Mucosa of rectum (tissue), 2 donors: ENCODE data around the gene LARGE1.

ENCODE experiments used
- H3K27ac ChIP-seq, 2 donors: one replicate each; pipeline ENCODE4 v1.7.0; 2013; ENCODE audit warnings: inconsistent platforms in 2 of 2, low read depth in 2 of 2, low read length in 2 of 2
- H3K27me3 ChIP-seq, 2 donors: one replicate each; pipeline ENCODE4 v1.7.0; 2013; ENCODE audit warnings: low read length in 2 of 2; ENCODE audit not compliant: control insufficient read depth in 2 of 2, insufficient read depth in 2 of 2
- H3K36me3 ChIP-seq, 2 donors: one replicate each; pipeline ENCODE4 v1.7.0; 2013; ENCODE audit warnings: low read length in 2 of 2; ENCODE audit not compliant: control insufficient read depth in 2 of 2, insufficient read depth in 2 of 2
- H3K4me1 ChIP-seq, 2 donors: one replicate each; pipeline ENCODE4 v1.7.0; 2013; ENCODE audit warnings: low read length in 2 of 2, mild to moderate bottlenecking in 1 of 2; ENCODE audit not compliant: control insufficient read depth in 2 of 2, insufficient read depth in 2 of 2
- H3K4me3 ChIP-seq, 2 donors: one replicate each; pipeline ENCODE4 v1.7.0; 2013; ENCODE audit warnings: low read length in 2 of 2
- H3K9ac ChIP-seq, 2 donors: one replicate each; pipeline ENCODE4 v1.7.0; 2013; ENCODE audit warnings: low read length in 2 of 2, low read depth in 1 of 2, mild to moderate bottlenecking in 1 of 2
- H3K9me3 ChIP-seq, 2 donors: one replicate each; pipeline ENCODE4 v1.7.0; 2013; ENCODE audit warnings: low read length in 2 of 2; ENCODE audit not compliant: control insufficient read depth in 2 of 2
- donor health status: healthy.
- donor health status: Normal muscosa, but diverticular disease.

Gene LARGE1

GRCh38 chr22:33920197-33920540 lies at the start of gene LARGE1:
LARGE1 (minus strand) TSS chr22:33920476.
- H3K4me1 ChIP-seq, result peaks cover 19 to 21% of the 10 kb centered on the region in 2 donors
- H3K27me3 ChIP-seq, result no peaks in the 10 kb centered on the region
- H3K9ac ChIP-seq, result peak within 1 kb of the TSS; percentile 61 to 74
- no peaks in the 10 kb centered on the region for H3K9me3 ChIP-seq
- H3K27ac ChIP-seq, result peak within 1 kb of the TSS; percentile 69 to 72
- peak within 1 kb of the TSS; percentile 83 to 86 for H3K4me3 ChIP-seq
- no peaks in the 10 kb centered on the region for H3K36me3 ChIP-seq

GRCh38 chr22:33969045-33969444 lies 48.8 kb upstream of the LARGE1 start:
- Histone ChIP-seq H3K36me3 (no peaks in the 10 kb centered on the region), H3K9me3 (no peaks in the 10 kb centered on the region), H3K9ac (no peak overlapping the region), H3K4me1 (no peaks in the 10 kb centered on the region), H3K4me3 (no peak overlapping the region), H3K27ac (no peak overlapping the region), H3K27me3 (peaks cover 3 to 4% of the 10 kb centered on the region in 2 donors)

- Histone ChIP-seq H3K27ac (no peak overlapping the region), H3K9ac (no peak overlapping the region), H3K9me3 (no peaks in the 10 kb centered on the region), H3K4me1 (no peaks in the 10 kb centered on the region), H3K4me3 (no peak overlapping the region), H3K27me3 (no peaks in the 10 kb centered on the region), H3K36me3 (no peaks in the 10 kb centered on the region)
Measured at GRCh38 chr22:33964121-33964520, 43.8 kb upstream of the LARGE1 start.

- no peaks in the 10 kb centered on the region for H3K36me3 ChIP-seq
- H3K27me3 ChIP-seq, result no peaks in the 10 kb centered on the region
- H3K9ac ChIP-seq, result no peak overlapping the region
- H3K4me3 ChIP-seq, result no peak overlapping the region
- H3K27ac ChIP-seq, result no peak overlapping the region
- H3K9me3 ChIP-seq, result no peaks in the 10 kb centered on the region
- H3K4me1 ChIP-seq, result no peaks in the 10 kb centered on the region
Measured at GRCh38 chr22:33962409-33962808, 42.1 kb upstream of the LARGE1 start.

GRCh38 chr22:33958741-33959140 lies 38.5 kb upstream of the LARGE1 start:
- H3K4me3 ChIP-seq, result no peak overlapping the region
- no peaks in the 10 kb centered on the region for H3K36me3 ChIP-seq
- no peak overlapping the region for H3K9ac ChIP-seq
- no peaks in the 10 kb centered on the region for H3K9me3 ChIP-seq
- H3K27me3 ChIP-seq, result no peaks in the 10 kb centered on the region
- no peak overlapping the region for H3K27ac ChIP-seq
- H3K4me1 ChIP-seq, result no peaks in the 10 kb centered on the region

- Histone ChIP-seq H3K27me3 (no peaks in the 10 kb centered on the region), H3K4me1 (no peaks in the 10 kb centered on the region), H3K9ac (no peak overlapping the region), H3K9me3 (no peaks in the 10 kb centered on the region), H3K36me3 (no peaks in the 10 kb centered on the region), H3K27ac (no peak overlapping the region), H3K4me3 (no peak overlapping the region)
Measured at GRCh38 chr22:33957086-33957485, 36.8 kb upstream of the LARGE1 start.

GRCh38 chr22:33952776-33953175 lies 32.5 kb upstream of the LARGE1 start:
- H3K9me3 ChIP-seq, result no peaks in the 10 kb centered on the region
- no peak overlapping the region for H3K4me3 ChIP-seq
- H3K9ac ChIP-seq, result no peak overlapping the region
- no peak overlapping the region for H3K27ac ChIP-seq
- no peaks in the 10 kb centered on the region for H3K36me3 ChIP-seq
- no peaks in the 10 kb centered on the region for H3K27me3 ChIP-seq
- no peaks in the 10 kb centered on the region for H3K4me1 ChIP-seq

- H3K4me1 ChIP-seq, result no peaks in the 10 kb centered on the region
- H3K4me3 ChIP-seq, result no peak overlapping the region
- no peaks in the 10 kb centered on the region for H3K36me3 ChIP-seq
- H3K27ac ChIP-seq, result no peak overlapping the region
- H3K9me3 ChIP-seq, result no peaks in the 10 kb centered on the region
- H3K9ac ChIP-seq, result no peak overlapping the region
- H3K27me3 ChIP-seq, result no peaks in the 10 kb centered on the region
Measured at GRCh38 chr22:33940741-33941140, 20.5 kb upstream of the LARGE1 start.

- Histone ChIP-seq H3K4me3 (no peak overlapping the region), H3K9ac (no peak overlapping the region), H3K36me3 (no peaks in the 10 kb centered on the region), H3K4me1 (no peaks in the 10 kb centered on the region), H3K9me3 (no peaks in the 10 kb centered on the region), H3K27me3 (no peaks in the 10 kb centered on the region), H3K27ac (no peak overlapping the region)
Measured at GRCh38 chr22:33932997-33933396, 12.7 kb upstream of the LARGE1 start.

- no peaks in the 10 kb centered on the region for H3K4me1 ChIP-seq
- H3K27me3 ChIP-seq, result no peaks in the 10 kb centered on the region
- no peak overlapping the region for H3K4me3 ChIP-seq
- H3K36me3 ChIP-seq, result no peaks in the 10 kb centered on the region
- no peak overlapping the region for H3K9ac ChIP-seq
- no peak overlapping the region for H3K27ac ChIP-seq
- H3K9me3 ChIP-seq, result no peaks in the 10 kb centered on the region
Measured at GRCh38 chr22:33931406-33931805, 11.1 kb upstream of the LARGE1 start.

- H3K9ac ChIP-seq, result no peak overlapping the region
- no peaks in the 10 kb centered on the region for H3K27me3 ChIP-seq
- H3K4me1 ChIP-seq, result peaks cover 3 to 7% of the 10 kb centered on the region in 2 donors
- no peak overlapping the region for H3K4me3 ChIP-seq
- no peaks in the 10 kb centered on the region for H3K36me3 ChIP-seq
- no peak overlapping the region for H3K27ac ChIP-seq
- no peaks in the 10 kb centered on the region for H3K9me3 ChIP-seq
Measured at GRCh38 chr22:33927752-33928151, 7.5 kb upstream of the LARGE1 start.
